Suprapubic skin (tissue), 4 donors: ENCODE results near the gene AXDND1. TPM values are rescaled to one million over a fixed set of nuclear protein-coding genes. Genes with fewer than 3 reads are reported as not detected.
"Not testable (repeated sequence)": the region's sequence is repeated elsewhere in the genome, so short reads cannot be mapped to it uniquely, and the experiment has no call there.

ENCODE experiments used
- DNase-seq, 2 donors: peaks; one replicate each; pipeline ENCODE4 v3.0.0-alpha.2; 2019; ENCODE audit warnings: low spot score in 2 of 2
- H3K27ac ChIP-seq: fragments of 200-600 bp; sonication (generic); one replicate; pipeline ENCODE4 v1.5.1; 2019
- H3K27me3 ChIP-seq: fragments of 200-600 bp; sonication (generic); one replicate; pipeline ENCODE4 v1.5.1; 2019
- H3K36me3 ChIP-seq: fragments of 200-600 bp; sonication (generic); one replicate; pipeline ENCODE4 v1.5.1; 2019
- H3K4me1 ChIP-seq: fragments of 200-600 bp; sonication (generic); one replicate; pipeline ENCODE4 v1.5.1; 2019
- H3K4me3 ChIP-seq: fragments of 200-600 bp; sonication (generic); one replicate; pipeline ENCODE4 v1.5.1; 2019; ENCODE audit warnings: mild to moderate bottlenecking
- H3K9me3 ChIP-seq: fragments of 200-600 bp; sonication (generic); one replicate; pipeline ENCODE4 v1.5.1; 2019
- EP300 ChIP-seq: sonication (generic); formaldehyde crosslinking; IDR thresholded peaks from one replicate; pipeline ENCODE4 v1.6.1; 2017; ENCODE audit warnings: antibody characterized with exemption
- POLR2A ChIP-seq, 2 donors: fragments of 450-650 bp; IDR thresholded peaks; one replicate each; pipeline ENCODE4 v1.6.1; 2017; ENCODE audit warnings: antibody characterized with exemption in 2 of 2, mild to moderate bottlenecking in 2 of 2, moderate library complexity in 2 of 2
- POLR2AphosphoS5 ChIP-seq, 3 donors: sonication (generic); formaldehyde crosslinking; IDR thresholded peaks; one replicate each; pipeline ENCODE4 v1.6.1; 2017; ENCODE audit warnings: antibody characterized with exemption in 3 of 3
- WGBS: methylation state at CpG from one replicate; pipeline ENCODE4 v1.1.5; 2018; 5-methylcytosine and 5-hydroxymethylcytosine counted together
- total RNA-seq, 4 donors: library from RNA; depleted of rRNA; stranded (reverse); fragments of >200 nt; gene quantifications; one replicate each; pipeline ENCODE4 v1.1.0, GENCODE V29; 2016
- TF ChIP-seq, protein P1 (sequence below), 2 donors: fragments of 200-600 bp in 1 of 2; fragments of 450-650 bp in 1 of 2; sonication (generic) in 1 of 2; IDR thresholded peaks; one replicate each; pipeline ENCODE4 v1.5.1; 2016 to 2019; ENCODE audit warnings: antibody characterized with exemption in 2 of 2, mild to moderate bottlenecking in 1 of 2, moderate library complexity in 1 of 2

Gene AXDND1
- total RNA-seq, 4 donors from 2014 or later = 1.3 TPM; not detected in 3

DNA sequence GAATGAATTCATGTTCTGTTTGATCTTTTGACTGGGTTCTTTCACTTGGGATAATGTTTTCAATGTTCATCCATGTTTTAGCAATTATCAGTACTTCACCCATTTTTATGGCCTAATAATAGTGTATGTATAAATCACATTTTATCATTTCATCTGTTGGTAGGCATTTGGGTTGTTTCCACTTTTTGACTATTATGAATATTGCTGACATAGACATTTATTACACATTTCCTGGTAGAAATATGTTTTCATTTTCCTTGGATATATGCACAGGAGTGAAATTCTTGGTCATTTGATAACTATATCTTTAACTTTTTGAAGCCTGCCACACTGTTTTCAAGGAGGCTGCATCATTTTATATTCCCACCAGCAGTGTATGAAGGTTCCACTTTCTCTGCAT lies 79.8 kb downstream of the AXDND1 start:
- no peaks in the 10 kb centered on the region for H3K36me3 ChIP-seq
- no peak for TF ChIP-seq POLR2A (IDR thresholded peaks at IDR 0.05)
- TF ChIP-seq POLR2AphosphoS5 (IDR thresholded peaks at IDR 0.05) = no peak
- TF ChIP-seq, protein P1, sequence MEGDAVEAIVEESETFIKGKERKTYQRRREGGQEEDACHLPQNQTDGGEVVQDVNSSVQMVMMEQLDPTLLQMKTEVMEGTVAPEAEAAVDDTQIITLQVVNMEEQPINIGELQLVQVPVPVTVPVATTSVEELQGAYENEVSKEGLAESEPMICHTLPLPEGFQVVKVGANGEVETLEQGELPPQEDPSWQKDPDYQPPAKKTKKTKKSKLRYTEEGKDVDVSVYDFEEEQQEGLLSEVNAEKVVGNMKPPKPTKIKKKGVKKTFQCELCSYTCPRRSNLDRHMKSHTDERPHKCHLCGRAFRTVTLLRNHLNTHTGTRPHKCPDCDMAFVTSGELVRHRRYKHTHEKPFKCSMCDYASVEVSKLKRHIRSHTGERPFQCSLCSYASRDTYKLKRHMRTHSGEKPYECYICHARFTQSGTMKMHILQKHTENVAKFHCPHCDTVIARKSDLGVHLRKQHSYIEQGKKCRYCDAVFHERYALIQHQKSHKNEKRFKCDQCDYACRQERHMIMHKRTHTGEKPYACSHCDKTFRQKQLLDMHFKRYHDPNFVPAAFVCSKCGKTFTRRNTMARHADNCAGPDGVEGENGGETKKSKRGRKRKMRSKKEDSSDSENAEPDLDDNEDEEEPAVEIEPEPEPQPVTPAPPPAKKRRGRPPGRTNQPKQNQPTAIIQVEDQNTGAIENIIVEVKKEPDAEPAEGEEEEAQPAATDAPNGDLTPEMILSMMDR (IDR thresholded peaks at IDR 0.05) = no peak
- no peak for TF ChIP-seq EP300
- H3K9me3 ChIP-seq = no peaks in the 10 kb centered on the region
- no peak for DNase-seq
- no peak overlapping the region for H3K4me3 ChIP-seq
- H3K27me3 ChIP-seq = no peaks in the 10 kb centered on the region
- no peaks in the 10 kb centered on the region for H3K4me1 ChIP-seq
- H3K27ac ChIP-seq = no peak overlapping the region

DNA sequence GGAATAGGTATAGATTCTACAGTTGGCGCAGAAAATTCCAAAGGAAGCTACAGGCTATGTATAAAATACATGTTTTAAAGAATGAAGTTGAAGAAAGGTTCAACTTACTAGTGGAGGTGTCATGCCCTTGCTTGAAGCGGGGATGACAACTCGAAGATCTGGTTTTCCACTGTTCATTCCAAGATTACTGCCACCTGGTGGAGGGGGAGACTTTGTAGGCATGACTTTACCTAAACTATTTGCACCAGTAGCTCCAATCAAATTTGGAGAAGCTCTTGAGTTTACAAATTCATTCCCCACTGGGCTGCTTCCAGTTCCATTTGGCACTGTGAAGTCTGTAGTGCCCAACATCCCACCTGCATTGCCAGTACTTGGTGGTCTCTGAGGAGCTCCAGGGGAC lies 81.7 kb downstream of the AXDND1 start:
- WGBS = 72% methylated on average over 3 of the region's 3 CpGs
- DNase-seq = no peak

DNA sequence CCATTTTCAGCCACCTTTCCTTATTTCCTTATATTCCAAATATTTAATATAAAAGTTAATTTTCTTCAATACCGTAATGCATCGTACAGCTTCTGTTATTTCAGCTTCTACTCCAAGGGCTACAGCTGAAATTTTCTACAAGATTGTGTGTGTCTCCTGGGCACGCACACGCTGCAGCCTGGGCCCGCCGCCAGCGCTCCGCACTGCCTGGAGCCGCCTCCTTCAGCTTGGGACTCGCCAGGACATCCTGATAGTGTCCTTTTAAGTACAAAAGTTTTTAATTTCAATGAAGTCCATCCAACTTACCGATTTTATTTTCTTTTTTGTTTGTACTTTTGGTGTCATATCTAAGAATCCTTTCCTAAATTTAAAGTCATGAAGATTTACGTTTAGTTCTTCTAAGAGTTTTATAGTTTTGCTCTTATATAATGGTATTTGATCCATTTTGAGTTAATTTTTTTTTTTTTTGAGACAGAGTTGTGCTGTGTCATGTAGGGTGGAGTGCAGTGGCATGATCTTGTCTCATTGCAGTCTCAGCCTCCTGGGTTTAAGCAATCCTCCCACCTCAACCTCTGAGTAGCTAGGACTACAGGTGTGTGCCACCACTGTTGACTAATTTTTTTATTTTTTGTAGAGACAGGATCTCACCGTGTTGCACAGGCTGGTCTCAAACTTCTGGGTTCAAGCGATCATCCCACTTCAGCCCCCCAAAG lies 82.8 kb downstream of the AXDND1 start:
- DNase-seq = no peak
- Histone ChIP-seq H3K4me1 (no peaks in the 10 kb centered on the region), H3K27ac (no peak overlapping the region), H3K27me3 (no peaks in the 10 kb centered on the region), H3K36me3 (no peaks in the 10 kb centered on the region), H3K4me3 (no peak overlapping the region), H3K9me3 (no peaks in the 10 kb centered on the region)
- 80% methylated on average over 14 of the region's 14 CpGs for WGBS
- TF ChIP-seq POLR2AphosphoS5 (IDR thresholded peaks at IDR 0.05) = no peak
- no peak for TF ChIP-seq EP300
- no peak for TF ChIP-seq POLR2A (IDR thresholded peaks at IDR 0.05)
- TF ChIP-seq, protein P1 (IDR thresholded peaks at IDR 0.05) = no peak

More for the DNA sequence above, 81.7 kb downstream of the AXDND1 start:
- Histone ChIP-seq H3K27me3 (no peaks in the 10 kb centered on the region), H3K4me3 (no peak overlapping the region), H3K9me3 (no peaks in the 10 kb centered on the region), H3K36me3 (no peaks in the 10 kb centered on the region), H3K4me1 (no peaks in the 10 kb centered on the region), H3K27ac (no peak overlapping the region)
- TF ChIP-seq POLR2AphosphoS5 (IDR thresholded peaks at IDR 0.05) (no peak), EP300 (no peak), POLR2A (IDR thresholded peaks at IDR 0.05) (no peak)
- TF ChIP-seq, protein P1 (IDR thresholded peaks at IDR 0.05) = no peak

DNA sequence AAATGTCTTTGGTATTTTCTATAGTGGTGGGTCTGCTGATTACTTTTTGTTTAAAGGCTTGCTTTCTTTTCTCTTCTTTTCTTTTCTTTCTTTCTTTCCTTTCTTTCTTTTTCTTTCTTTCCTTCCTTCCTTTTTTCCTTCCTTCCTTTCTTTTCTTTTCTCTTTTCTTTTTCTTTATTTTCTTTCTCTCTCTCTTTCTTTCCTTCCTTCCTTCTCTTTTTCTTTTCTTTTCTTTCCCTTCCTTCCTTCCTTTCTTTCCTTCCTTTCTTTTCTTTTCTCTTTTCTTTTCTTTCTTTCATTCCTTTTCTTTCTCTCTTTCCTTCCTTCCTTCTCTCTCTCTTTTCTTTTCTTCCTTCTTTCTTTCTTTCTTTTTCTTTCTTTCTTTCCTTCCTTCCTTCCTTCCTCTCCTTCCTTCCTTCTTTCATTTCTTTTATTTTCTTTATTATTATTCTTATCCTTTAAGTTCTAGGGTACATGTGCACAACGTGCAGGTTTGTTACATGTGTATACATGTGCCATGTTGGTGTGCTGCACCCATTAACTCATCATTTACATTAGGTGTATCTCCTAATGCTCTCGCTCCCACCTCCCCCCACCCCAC lies 93.9 kb downstream of the AXDND1 start:
- H3K4me1 ChIP-seq, H3K36me3 ChIP-seq, H3K4me3 ChIP-seq, DNase-seq, H3K27me3 ChIP-seq, H3K27ac ChIP-seq, H3K9me3 ChIP-seq: not testable (repeated sequence)
- 86% methylated on average over 2 of the region's 2 CpGs for WGBS

DNA sequence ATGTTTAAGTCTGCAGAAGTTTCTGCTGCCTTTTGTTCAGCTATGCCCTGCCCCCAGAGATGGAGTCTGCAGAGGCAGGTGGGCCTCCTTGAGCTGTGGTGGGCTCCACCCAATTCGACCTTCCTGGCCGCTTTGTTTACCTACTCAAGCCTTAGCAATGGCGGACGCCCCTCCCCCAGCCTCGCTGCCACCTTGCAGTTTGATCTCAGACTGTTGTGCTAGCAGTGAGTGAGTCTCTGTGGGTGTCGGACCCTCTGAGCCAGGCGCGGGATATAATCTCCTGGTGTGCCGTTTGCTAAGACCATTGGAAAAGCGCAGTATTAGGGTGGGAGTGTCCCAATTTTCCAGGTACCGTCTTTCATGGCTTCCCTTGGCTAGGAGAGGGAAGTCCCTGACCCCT lies 99.9 kb downstream of the AXDND1 start:
- H3K4me1 ChIP-seq, H3K36me3 ChIP-seq, DNase-seq, H3K27ac ChIP-seq, H3K4me3 ChIP-seq, H3K27me3 ChIP-seq, H3K9me3 ChIP-seq: not testable (repeated sequence)
- WGBS = 98% methylated on average over 7 of the region's 11 CpGs

DNA sequence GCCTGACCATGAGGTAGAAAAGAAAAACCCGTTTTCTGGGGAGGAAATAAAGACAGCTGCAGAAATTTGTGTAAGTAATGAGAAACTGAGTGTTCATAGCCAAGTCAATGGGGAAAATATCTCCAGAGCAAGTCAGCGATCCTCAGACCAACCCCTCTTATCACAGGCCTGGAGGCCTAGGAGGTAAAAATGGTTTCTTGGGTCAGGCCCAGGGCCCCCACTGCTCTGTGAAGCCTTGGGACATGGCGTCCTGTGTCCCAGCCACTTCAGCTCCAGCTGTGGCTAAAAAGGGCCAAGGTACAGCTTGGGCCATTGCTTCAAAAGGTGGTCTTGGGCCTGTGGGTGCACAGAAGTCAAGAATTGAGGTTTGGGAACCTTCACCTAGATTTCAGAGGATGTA lies 108.9 kb downstream of the AXDND1 start:
- 75% methylated on average over 3 of the region's 3 CpGs for WGBS
- Histone ChIP-seq H3K27me3 (no peaks in the 10 kb centered on the region), H3K9me3 (peaks cover 23% of the 10 kb centered on the region), H3K4me1 (no peaks in the 10 kb centered on the region), H3K4me3 (no peak overlapping the region), H3K27ac (no peak overlapping the region), H3K36me3 (no peaks in the 10 kb centered on the region)
- TF ChIP-seq EP300 (no peak), POLR2AphosphoS5 (IDR thresholded peaks at IDR 0.05) (no peak), POLR2A (IDR thresholded peaks at IDR 0.05) (no peak)
- TF ChIP-seq, protein P1 (IDR thresholded peaks at IDR 0.05) = no peak
- no peak for DNase-seq
